Endothelial cell of umbilical vein (primary cell): ENCODE results near the gene TRIM39. TPM values are rescaled to one million over a fixed set of nuclear protein-coding genes. Genes with fewer than 3 reads are reported as not detected.
A peak's percentile ranks its signal among the peaks of the same experiment; 100 is the strongest.

ENCODE experiments used
- BruUV-seq: library from RNA; stranded (reverse); fragments of 400-500 nt; replicated peaks from 2 replicates; lab custom pipeline; 2021; lab: Mats Ljungman, UMichigan
- CTCF ChIA-PET: fragments of 300-600, 350-600 bp; sonication (Branson Sonifier 250); formaldehyde crosslinking; loops from one replicate; lab custom pipeline; 2021; ENCODE audit warnings: antibody characterized with exemption, inconsistent platforms; lab: Charles Lee
- POLR2A ChIA-PET: fragments of 300-600, 350-600 bp; sonication (Branson Sonifier 250); formaldehyde crosslinking; loops from one replicate; lab custom pipeline; 2021; ENCODE audit warnings: antibody characterized with exemption, inconsistent platforms; lab: Charles Lee
- DNase-seq: peaks from one replicate; pipeline ENCODE4 v3.0.0-alpha.2; 2011; ENCODE audit warnings: low read depth, low spot score
- FAIRE-seq: peaks from 2 replicates; lab custom pipeline; 2011; peaks lifted over from hg19 to GRCh38; lab: Jason Lieb, UNC
- H2AFZ ChIP-seq: 2 replicates; pipeline ENCODE4 v1.6.0; 2012; ENCODE audit warnings: low read depth, low read length, control low read depth, inconsistent platforms
- H3K27ac ChIP-seq: 2 replicates; pipeline ENCODE4 v1.5.1; 2011; ENCODE audit warnings: low read depth, mild to moderate bottlenecking, control low read depth, low read length, moderate library complexity; ENCODE audit not compliant: insufficient read depth
- H3K27me3 ChIP-seq, 2 experiments: 2 replicates each; pipeline versions ENCODE4 v1.6.0 to v1.6.1; 2011; ENCODE audit warnings: low read length in 2 of 2, mixed read lengths in 1 of 2; ENCODE audit not compliant: control insufficient read depth in 2 of 2, insufficient read depth in 2 of 2
- H3K36me3 ChIP-seq, 2 experiments: 2 replicates in 1 of 2; 3 replicates in 1 of 2; pipeline ENCODE4 v1.5.1; 2011; ENCODE audit warnings: low read length in 2 of 2, mild to moderate bottlenecking in 1 of 2, moderate library complexity in 1 of 2; ENCODE audit not compliant: control insufficient read depth in 2 of 2, insufficient read depth in 2 of 2; ENCODE audit errors: extremely low read depth in 1 of 2
- H3K4me1 ChIP-seq: 3 replicates; pipeline ENCODE4 v1.5.1; 2011; ENCODE audit warnings: mild to moderate bottlenecking, low read length; ENCODE audit not compliant: control insufficient read depth, insufficient read depth; ENCODE audit errors: extremely low read depth
- H3K4me2 ChIP-seq: 2 replicates; pipeline ENCODE4 v1.6.1; 2011; ENCODE audit warnings: low read length, control low read depth, mixed read lengths; ENCODE audit not compliant: insufficient read depth
- H3K4me3 ChIP-seq, 3 experiments: fragments of 200-600 bp in 1 of 3; sonication (generic), shearing (Covaris generic) in 1 of 3; replicated peaks in 1 of 3; 2 replicates each; pipeline ENCODE4 v1.5.1; 2011 to 2016; ENCODE audit warnings: control low read depth in 3 of 3, low read length in 3 of 3, mild to moderate bottlenecking in 2 of 3, inconsistent platforms in 1 of 3, low read depth in 1 of 3, moderate library complexity in 1 of 3; ENCODE audit not compliant: insufficient read depth in 1 of 3
- H3K79me2 ChIP-seq: 2 replicates; pipeline ENCODE4 v1.6.0; 2012; ENCODE audit warnings: low read length, inconsistent platforms; ENCODE audit not compliant: control insufficient read depth, insufficient read depth
- H3K9ac ChIP-seq: replicated peaks from 2 replicates; pipeline ENCODE3; 2011; ENCODE audit warnings: low read length, control low read depth; ENCODE audit not compliant: insufficient read depth; ENCODE audit errors: extremely low read depth
- H3K9me1 ChIP-seq: replicated peaks from 3 replicates; pipeline ENCODE4 v1.6.0; 2011; ENCODE audit warnings: mild to moderate bottlenecking, low read length; ENCODE audit not compliant: control insufficient read depth, insufficient read depth; ENCODE audit errors: extremely low read depth
- H3K9me3 ChIP-seq: replicated peaks from 2 replicates; pipeline ENCODE4 v1.5.1; 2012; ENCODE audit warnings: low read length, inconsistent platforms; ENCODE audit not compliant: control insufficient read depth, insufficient read depth
- H4K20me1 ChIP-seq: replicated peaks from 2 replicates; pipeline ENCODE3; 2011; ENCODE audit warnings: mild to moderate bottlenecking, low read length; ENCODE audit not compliant: control insufficient read depth, insufficient read depth; ENCODE audit errors: extremely low read depth
- EZH2 ChIP-seq: IDR thresholded peaks from 2 replicates; pipeline ENCODE4 v1.6.1; 2012; ENCODE audit warnings: borderline replicate concordance, low read depth, mild to moderate bottlenecking, moderate library complexity, low read length, inconsistent platforms; ENCODE audit not compliant: severe bottlenecking
- FOS ChIP-seq: IDR thresholded peaks from 2 replicates; pipeline ENCODE4 v1.6.1; 2011; ENCODE audit warnings: mild to moderate bottlenecking, low read length, moderate library complexity, borderline replicate concordance; ENCODE audit not compliant: insufficient read depth
- GATA2 ChIP-seq: IDR thresholded peaks from 2 replicates; pipeline ENCODE4 v1.7.0; 2011; ENCODE audit warnings: low read depth, mild to moderate bottlenecking, moderate library complexity, mixed read lengths, low read length; ENCODE audit not compliant: insufficient read length, insufficient read depth
- JUN ChIP-seq: IDR thresholded peaks from 2 replicates; pipeline ENCODE4 v1.6.1; 2011; ENCODE audit warnings: borderline replicate concordance, low read depth; ENCODE audit not compliant: insufficient read length, insufficient read depth
- MYC ChIP-seq: IDR thresholded peaks from one replicate; pipeline ENCODE4 v1.6.1; 2011; ENCODE audit warnings: mild to moderate bottlenecking, low read depth, low read length
- POLR2A ChIP-seq: IDR thresholded peaks from 2 replicates; pipeline ENCODE4 v1.6.1; 2012; ENCODE audit warnings: low read depth, mild to moderate bottlenecking, control low read depth, low read length
- POLR2AphosphoS5 ChIP-seq: IDR thresholded peaks from 2 replicates; pipeline ENCODE4 v1.6.1; 2012; ENCODE audit warnings: low read depth, mild to moderate bottlenecking, control low read depth, low read length, moderate library complexity; ENCODE audit not compliant: insufficient read depth
- dilution Hi-C: fragments of 300-500 bp; cut with MboI; formaldehyde crosslinking; loops from one replicate; pipeline ENCODE4 v1.15.0; 2019; ENCODE audit warnings: low sequenced_read_pairs; ENCODE audit not compliant: extremely low pct_ligation_motif_present
- intact Hi-C: fragments of 100-400 bp; cut with micrococcal nuclease; formaldehyde crosslinking; loops from one replicate; pipeline ENCODE4 v1.10.0; 2022
- polyA plus RNA-seq, 4 experiments: library from polyadenylated mRNA; depleted of rRNA in 3 of 4; stranded (reverse) in 3 of 4; unstranded in 1 of 4; fragments of >200 nt; gene quantifications; 2 replicates each; pipeline versions ENCODE4 v1.2.1 to v1.2.3, GENCODE V29; 2011 to 2012; ENCODE audit warnings: missing spikeins in 1 of 4
- total RNA-seq: library from RNA; stranded (reverse); gene quantifications from 2 replicates; pipeline ENCODE4 v1.2.3, GENCODE V29; 2021
- TF ChIP-seq, protein P1 (sequence below): IDR thresholded peaks from 2 replicates; pipeline ENCODE4 v1.6.1; 2011; ENCODE audit not compliant: insufficient read depth, insufficient read length
- TF ChIP-seq, protein P2 (sequence below), 2 donors: IDR thresholded peaks; 1 replicate in 1 of 2; 2 replicates in 1 of 2; pipeline ENCODE4 v1.5.1; 2011; ENCODE audit warnings: low read length in 2 of 2, mild to moderate bottlenecking in 2 of 2, moderate library complexity in 2 of 2, control low read depth in 1 of 2, inconsistent platforms in 1 of 2, low read depth in 1 of 2; ENCODE audit not compliant: insufficient read depth in 1 of 2; ENCODE audit errors: extremely low read depth in 1 of 2

Gene TRIM39
- total and polyA plus RNA-seq, 2 donors (not counting 3 experiments of a cell fraction or from before 2014, with no cell fraction given), result 5.6 to 13.1 TPM

DNA sequence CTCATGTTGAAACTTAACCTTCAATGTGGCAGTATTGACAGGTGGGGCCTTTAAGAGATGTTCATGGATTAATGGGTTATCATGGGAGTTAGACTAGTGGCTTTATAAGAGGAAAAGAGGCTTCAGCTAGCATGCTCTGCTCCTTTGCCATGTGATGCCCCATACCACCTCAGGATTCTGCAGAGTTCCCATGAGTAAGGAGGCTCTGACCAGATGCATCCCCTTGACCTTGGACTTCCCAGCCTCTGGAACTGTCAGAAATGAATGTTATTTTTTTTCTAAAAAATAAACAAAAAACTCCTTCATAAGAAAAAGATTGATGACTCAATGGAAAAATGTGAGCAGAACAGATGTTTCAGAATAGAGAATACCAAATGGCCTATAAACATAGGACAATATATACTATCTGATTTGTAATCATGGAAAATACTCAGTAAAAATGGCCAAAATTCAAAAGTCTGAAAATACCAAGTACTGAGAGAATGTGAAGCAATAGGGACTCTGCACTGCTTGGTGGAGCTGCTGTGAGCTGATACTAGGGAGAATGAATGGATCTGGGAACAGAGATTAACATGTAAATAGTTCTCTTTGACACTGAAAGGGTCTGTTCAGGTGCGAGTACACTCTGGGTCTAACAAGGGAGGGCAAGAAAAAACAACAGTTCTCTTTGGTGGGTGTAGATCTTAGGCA, 7.4 kb upstream of the TRIM39 start:
- peaks cover 17% of the 10 kb centered on the region for H4K20me1 ChIP-seq
- no peak overlapping the region for H2AFZ ChIP-seq
- FAIRE-seq, result peak; percentile 8
- dilution Hi-C loops (no loop called here), intact Hi-C loops (no loop called here)
- ChIA-PET CTCF (no interaction called here), POLR2A (no interaction called here)
- no peaks in the 10 kb centered on the region for H3K27me3 ChIP-seq
- no peak for DNase-seq
- TF ChIP-seq, protein P1, sequence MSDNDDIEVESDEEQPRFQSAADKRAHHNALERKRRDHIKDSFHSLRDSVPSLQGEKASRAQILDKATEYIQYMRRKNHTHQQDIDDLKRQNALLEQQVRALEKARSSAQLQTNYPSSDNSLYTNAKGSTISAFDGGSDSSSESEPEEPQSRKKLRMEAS, result no peak
- no peak for TF ChIP-seq JUN
- TF ChIP-seq EZH2, result no peak
- TF ChIP-seq GATA2, result no peak
- TF ChIP-seq POLR2A, result no peak
- TF ChIP-seq MYC, result no peak
- TF ChIP-seq POLR2AphosphoS5, result no peak
- TF ChIP-seq, protein P2, sequence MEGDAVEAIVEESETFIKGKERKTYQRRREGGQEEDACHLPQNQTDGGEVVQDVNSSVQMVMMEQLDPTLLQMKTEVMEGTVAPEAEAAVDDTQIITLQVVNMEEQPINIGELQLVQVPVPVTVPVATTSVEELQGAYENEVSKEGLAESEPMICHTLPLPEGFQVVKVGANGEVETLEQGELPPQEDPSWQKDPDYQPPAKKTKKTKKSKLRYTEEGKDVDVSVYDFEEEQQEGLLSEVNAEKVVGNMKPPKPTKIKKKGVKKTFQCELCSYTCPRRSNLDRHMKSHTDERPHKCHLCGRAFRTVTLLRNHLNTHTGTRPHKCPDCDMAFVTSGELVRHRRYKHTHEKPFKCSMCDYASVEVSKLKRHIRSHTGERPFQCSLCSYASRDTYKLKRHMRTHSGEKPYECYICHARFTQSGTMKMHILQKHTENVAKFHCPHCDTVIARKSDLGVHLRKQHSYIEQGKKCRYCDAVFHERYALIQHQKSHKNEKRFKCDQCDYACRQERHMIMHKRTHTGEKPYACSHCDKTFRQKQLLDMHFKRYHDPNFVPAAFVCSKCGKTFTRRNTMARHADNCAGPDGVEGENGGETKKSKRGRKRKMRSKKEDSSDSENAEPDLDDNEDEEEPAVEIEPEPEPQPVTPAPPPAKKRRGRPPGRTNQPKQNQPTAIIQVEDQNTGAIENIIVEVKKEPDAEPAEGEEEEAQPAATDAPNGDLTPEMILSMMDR (IDR thresholded peaks at IDR 0.05; ENCODE audit: extremely low read depth in 1 of 2, insufficient read depth in 1 of 2, low read depth in 1 of 2, low read length in 2 of 2), result no peak
- TF ChIP-seq FOS, result no peak
- peaks cover 90% of the 10 kb centered on the region for H3K79me2 ChIP-seq
- H3K27ac ChIP-seq, result no peak overlapping the region
- BruUV-seq, result no TSS peak
- no peaks in the 10 kb centered on the region for H3K9me1 ChIP-seq
- no peaks in the 10 kb centered on the region for H3K9me3 ChIP-seq
- no peak overlapping the region for H3K9ac ChIP-seq
- peaks cover 0 to 4% of the 10 kb centered on the region in 2 experiments for H3K36me3 ChIP-seq
- H3K4me3 ChIP-seq, result no peak overlapping the region
- H3K4me2 ChIP-seq, result no peak overlapping the region
- peaks cover 2% of the 10 kb centered on the region for H3K4me1 ChIP-seq
